NAMALWA (cell line): ENCODE results near the gene SULT1C4.
"Not testable (repeated sequence)": the region's sequence is repeated elsewhere in the genome, so short reads cannot be mapped to it uniquely, and the experiment has no call there.

Experiments used
- DNase-seq: peaks from one replicate; pipeline ENCODE4 v3.0.0-alpha.2; 2015; ENCODE audit warnings: low spot score

SULT1C4 gene

GRCh38 chr2:108413711-108414095 lies 35.9 kb downstream of the SULT1C4 start:
- no peak for DNase-seq

GRCh38 chr2:108414256-108414876 lies 36.6 kb downstream of the SULT1C4 start:
- DNase-seq, result no peak

- DNase-seq, result no peak
Observed at GRCh38 chr2:108414945-108415344, 37.2 kb downstream of the SULT1C4 start.

GRCh38 chr2:108417254-108417653 lies 39.5 kb downstream of the SULT1C4 start:
- peak; percentile 5 for DNase-seq

- DNase-seq, result no peak
Observed at GRCh38 chr2:108418416-108418815, 40.7 kb downstream of the SULT1C4 start.

- no peak for DNase-seq
Observed at GRCh38 chr2:108423067-108423466, 45.3 kb downstream of the SULT1C4 start.

GRCh38 chr2:108423502-108424251 lies 45.9 kb downstream of the SULT1C4 start:
- no peak for DNase-seq

- no peak for DNase-seq
Observed at GRCh38 chr2:108428286-108429009, 50.7 kb downstream of the SULT1C4 start.

- DNase-seq, result not testable (repeated sequence)
Observed at GRCh38 chr2:108435578-108435977, 57.8 kb downstream of the SULT1C4 start.

GRCh38 chr2:108436976-108437375 lies 59.2 kb downstream of the SULT1C4 start:
- no peak for DNase-seq
